H9 (cell line): Measurements from ENCODE around the gene ANKMY1. TPM values are rescaled to one million over a fixed set of nuclear protein-coding genes. Genes with fewer than 3 reads are reported as not detected.

ENCODE experiments used
- DNase-seq: peaks from one replicate; pipeline ENCODE4 v3.0.0-alpha.2; 2017
- H2AFZ ChIP-seq: one replicate; pipeline ENCODE4 v1.6.1; 2013; ENCODE audit warnings: mild to moderate bottlenecking, low read length, control low read depth, moderate library complexity
- H2AK5ac ChIP-seq: 2 replicates; pipeline ENCODE4 v1.6.1; 2013; ENCODE audit warnings: low read length, control low read depth, mixed read lengths; ENCODE audit not compliant: insufficient read length
- H2BK120ac ChIP-seq: one replicate; pipeline ENCODE4 v1.6.1; 2013; ENCODE audit warnings: low read depth, mild to moderate bottlenecking, low read length, control low read depth, inconsistent platforms; ENCODE audit not compliant: poor library complexity, severe bottlenecking
- H2BK12ac ChIP-seq: 2 replicates; pipeline ENCODE4 v1.6.1; 2013; ENCODE audit warnings: low read length, control low read depth, mixed read lengths, low read depth; ENCODE audit not compliant: insufficient read length
- H2BK15ac ChIP-seq: 2 replicates; pipeline ENCODE4 v1.6.1; 2013; ENCODE audit warnings: low read depth, low read length, control low read depth
- H2BK20ac ChIP-seq: one replicate; pipeline ENCODE4 v1.6.1; 2013; ENCODE audit warnings: low read depth, mild to moderate bottlenecking, low read length, control low read depth, inconsistent platforms; ENCODE audit not compliant: poor library complexity, severe bottlenecking
- H2BK5ac ChIP-seq: 2 replicates; pipeline ENCODE4 v1.6.1; 2013; ENCODE audit warnings: low read length, control low read depth, mixed read lengths; ENCODE audit not compliant: insufficient read length
- H3K14ac ChIP-seq: 2 replicates; pipeline ENCODE4 v1.6.1; 2013; ENCODE audit warnings: low read length, control low read depth; ENCODE audit not compliant: insufficient read depth
- H3K18ac ChIP-seq: 2 replicates; pipeline ENCODE4 v1.6.1; 2013; ENCODE audit warnings: low read depth, mild to moderate bottlenecking, mixed read lengths, low read length, control low read depth; ENCODE audit not compliant: insufficient read length
- H3K23ac ChIP-seq: 2 replicates; pipeline ENCODE4 v1.6.1; 2013; ENCODE audit warnings: low read length, control low read depth, mixed read lengths, low read depth; ENCODE audit not compliant: insufficient read length
- H3K23me2 ChIP-seq: 2 replicates; pipeline ENCODE4 v1.6.1; 2013; ENCODE audit warnings: low read depth, mild to moderate bottlenecking, mixed read lengths, low read length, control low read depth; ENCODE audit not compliant: insufficient read length, poor library complexity, severe bottlenecking
- H3K27ac ChIP-seq: 2 replicates; pipeline ENCODE4 v1.5.1; 2013; ENCODE audit warnings: low read length, control low read depth, mixed read lengths, low read depth; ENCODE audit not compliant: insufficient read length
- H3K27me3 ChIP-seq: 2 replicates; pipeline ENCODE4 v1.6.1; 2013; ENCODE audit warnings: low read length, control low read depth, inconsistent platforms; ENCODE audit not compliant: insufficient read depth
- H3K4ac ChIP-seq: 2 replicates; pipeline ENCODE4 v1.6.1; 2013; ENCODE audit warnings: low read depth, mild to moderate bottlenecking, control low read depth, inconsistent platforms, low read length, moderate library complexity
- H3K4me1 ChIP-seq: 2 replicates; pipeline ENCODE4 v1.6.1; 2013; ENCODE audit warnings: low read length, control low read depth, inconsistent platforms; ENCODE audit not compliant: insufficient read depth
- H3K4me2 ChIP-seq: 2 replicates; pipeline ENCODE4 v1.6.1; 2013; ENCODE audit warnings: low read length, control low read depth, mixed read lengths; ENCODE audit not compliant: insufficient read length, insufficient read depth
- H3K56ac ChIP-seq: 2 replicates; pipeline ENCODE4 v1.6.1; 2013; ENCODE audit warnings: low read depth, mild to moderate bottlenecking, mixed read lengths, low read length, control low read depth; ENCODE audit not compliant: insufficient read length
- H3K79me1 ChIP-seq: 2 replicates; pipeline ENCODE4 v1.6.1; 2013; ENCODE audit warnings: low read depth, mild to moderate bottlenecking, moderate library complexity, low read length, control low read depth, inconsistent platforms; ENCODE audit not compliant: insufficient read depth, poor library complexity, severe bottlenecking
- H3K79me2 ChIP-seq: 2 replicates; pipeline ENCODE4 v1.6.1; 2013; ENCODE audit warnings: low read length, control low read depth, inconsistent platforms; ENCODE audit not compliant: insufficient read depth
- H3K9ac ChIP-seq: 2 replicates; pipeline ENCODE4 v1.6.1; 2013; ENCODE audit warnings: low read length, control low read depth, mixed read lengths; ENCODE audit not compliant: insufficient read length; ENCODE audit errors: extremely low read depth
- H3K9me3 ChIP-seq: one replicate; pipeline ENCODE4 v1.6.1; 2013; ENCODE audit warnings: low read depth, low read length, inconsistent platforms; ENCODE audit not compliant: control insufficient read depth
- H3T11ph ChIP-seq: one replicate; pipeline ENCODE4 v1.6.1; 2013; ENCODE audit warnings: mild to moderate bottlenecking, low read length, control low read depth, inconsistent platforms
- H4K20me1 ChIP-seq: one replicate; pipeline ENCODE4 v1.6.1; 2013; ENCODE audit not compliant: control insufficient read depth, insufficient read length, insufficient read depth
- H4K5ac ChIP-seq: 2 replicates; pipeline ENCODE4 v1.6.1; 2013; ENCODE audit warnings: low read depth, mild to moderate bottlenecking, mixed read lengths, low read length, control low read depth; ENCODE audit not compliant: insufficient read length
- H4K8ac ChIP-seq: replicated peaks from 2 replicates; pipeline ENCODE4 v1.6.1; 2013; ENCODE audit warnings: low read length, control low read depth, mixed read lengths, low read depth; ENCODE audit not compliant: insufficient read length
- H4K91ac ChIP-seq: 2 replicates; pipeline ENCODE4 v1.6.1; 2013; ENCODE audit warnings: low read depth, mild to moderate bottlenecking, moderate library complexity, mixed read lengths, low read length, control low read depth; ENCODE audit not compliant: insufficient read length
- H3K27ac Mint-ChIP-seq, 3 experiments: 2 replicates in 2 of 3; 3 replicates in 1 of 3; pipeline ENCODE4 v1.8.0; 2020 to 2021; ENCODE audit warnings: mixed read lengths in 3 of 3, mild to moderate bottlenecking in 1 of 3, moderate library complexity in 1 of 3
- H3K27me3 Mint-ChIP-seq: 2 replicates; pipeline ENCODE4 v1.8.0; 2021; ENCODE audit warnings: low read depth, mild to moderate bottlenecking, moderate library complexity, mixed read lengths
- H3K36me3 Mint-ChIP-seq, 3 experiments: 2 replicates in 2 of 3; 3 replicates in 1 of 3; pipeline ENCODE4 v1.8.0; 2020 to 2021; ENCODE audit warnings: low read depth in 3 of 3, mixed read lengths in 3 of 3; ENCODE audit not compliant: insufficient read depth in 1 of 3
- H3K4me1 Mint-ChIP-seq, 2 experiments: 2 replicates each; pipeline ENCODE4 v1.8.0; 2020; ENCODE audit warnings: mixed read lengths in 2 of 2
- H3K4me3 Mint-ChIP-seq, 2 experiments: 2 replicates in 1 of 2; 3 replicates in 1 of 2; pipeline ENCODE4 v1.8.0; 2020 to 2021; ENCODE audit warnings: mild to moderate bottlenecking in 2 of 2, mixed read lengths in 2 of 2, moderate library complexity in 1 of 2
- H3K9me3 Mint-ChIP-seq, 2 experiments: 2 replicates in 1 of 2; 3 replicates in 1 of 2; pipeline ENCODE4 v1.8.0; 2020; ENCODE audit warnings: mild to moderate bottlenecking in 2 of 2, mixed read lengths in 2 of 2, moderate library complexity in 1 of 2
- WGBS: extraction: QIAGEN DNeasy Blood & Tissue Kit; methylation state at CpG from one replicate; pipeline ENCODE4 v1.1.7; 2013; ENCODE audit warnings: missing lambda C conversion rate, low lambda C conversion rate, mixed read lengths; ENCODE audit not compliant: insufficient read length; ENCODE audit errors: extremely low coverage; 5-methylcytosine and 5-hydroxymethylcytosine counted together
- total RNA-seq: library from RNA; stranded (reverse); gene quantifications from 2 replicates; pipeline ENCODE4 v1.2.1, GENCODE V29; 2021
- TF ChIP-seq, protein P1 (sequence below): fragments of 200-600 bp; sonication (generic); conservative IDR thresholded peaks from 3 replicates; pipeline ENCODE4 v1.8.0; 2021; ENCODE audit warnings: antibody characterized with exemption, mild to moderate bottlenecking

The ANKMY1 gene
- total RNA-seq, 1 experiment from 2014 or later = 13.7 TPM

DNA sequence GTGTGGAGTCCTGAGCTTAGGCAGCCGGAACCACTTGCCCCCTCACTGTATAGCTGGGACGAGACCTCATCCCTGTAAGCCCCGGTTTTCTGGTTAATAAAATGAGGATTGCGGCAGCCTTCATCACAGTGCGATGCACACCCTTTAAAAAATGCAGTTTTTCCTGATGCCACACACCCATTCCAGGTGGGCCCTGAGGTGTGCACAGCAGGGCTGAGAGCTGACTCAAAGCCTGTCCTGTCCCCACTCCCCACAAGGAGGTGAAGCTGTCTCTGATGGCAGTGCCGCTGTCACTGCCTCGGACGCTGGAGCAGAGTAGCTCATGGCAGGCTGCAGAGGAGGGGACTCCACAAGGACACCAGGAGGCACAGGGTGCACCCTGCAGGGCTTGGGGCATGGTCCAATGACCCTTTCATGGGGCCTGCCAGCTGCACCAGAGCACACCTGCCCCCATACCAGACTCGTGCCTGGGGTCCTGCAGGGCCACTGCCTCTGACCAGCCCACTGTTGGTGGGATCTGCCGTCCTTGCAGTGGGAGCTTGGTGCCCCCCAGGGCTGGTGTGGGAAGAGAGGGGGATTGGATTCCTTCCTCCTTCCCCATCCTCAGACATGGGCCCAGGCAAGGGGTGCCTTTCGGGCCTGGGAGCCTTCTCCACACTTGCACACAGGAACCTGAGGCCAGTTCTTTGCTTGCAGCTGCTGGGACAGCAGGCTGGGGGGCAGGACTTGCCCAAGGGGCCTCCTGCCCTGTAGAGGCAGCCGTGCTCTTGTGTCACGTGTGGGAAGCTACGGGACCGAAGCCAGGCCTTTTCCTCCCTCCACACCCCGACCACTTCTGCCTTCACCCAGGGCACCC, 99.5 kb downstream of the ANKMY1 start:
- Histone ChIP-seq H3K4me2 (no peak overlapping the region), H2BK5ac (no peak overlapping the region), H3K18ac (no peak overlapping the region), H3K27ac (no peak overlapping the region), H3K14ac (no peak overlapping the region; the same call in 1 of the 2 replicates), H2AK5ac (no peak overlapping the region), H3K9ac (no peak overlapping the region), H3K79me2 (no peaks in the 10 kb centered on the region), H3T11ph (no peak overlapping the region), H3K4me1 (peaks cover 2% of the 10 kb centered on the region; the same call in 1 of the 2 replicates), H3K23ac (no peak overlapping the region), H3K56ac (no peak overlapping the region), H3K23me2 (peaks cover 2% of the 10 kb centered on the region), H4K91ac (no peak overlapping the region), H2BK20ac (no peak overlapping the region), H4K5ac (no peak overlapping the region), H3K4ac (no peak overlapping the region), H4K20me1 (no peaks in the 10 kb centered on the region), H3K9me3 (no peaks in the 10 kb centered on the region), H2BK120ac (no peak overlapping the region), H2AFZ (no peak overlapping the region), H4K8ac (no peak overlapping the region), H3K79me1 (no peaks in the 10 kb centered on the region), H2BK12ac (no peak overlapping the region), H3K27me3 (peaks cover 15% of the 10 kb centered on the region; the same call in 1 of the 2 replicates), H2BK15ac (no peak overlapping the region)
- Mint-ChIP-seq H3K27me3 (peaks cover 28% of the 10 kb centered on the region), H3K4me3 (no peak overlapping the region), H3K4me1 (peaks cover 28 to 37% of the 10 kb centered on the region in 2 experiments), H3K9me3 (no peaks in the 10 kb centered on the region), H3K27ac (no peak overlapping the region; a peak in 1 of 7 replicates), H3K36me3 (peaks cover 0 to 5% (median 0%) of the 10 kb centered on the region in 3 experiments; a peak in 2 of 7 replicates)
- no peak for DNase-seq
- WGBS = no CpG with 5 or more reads among the region's 16 CpGs
- TF ChIP-seq, protein P1, sequence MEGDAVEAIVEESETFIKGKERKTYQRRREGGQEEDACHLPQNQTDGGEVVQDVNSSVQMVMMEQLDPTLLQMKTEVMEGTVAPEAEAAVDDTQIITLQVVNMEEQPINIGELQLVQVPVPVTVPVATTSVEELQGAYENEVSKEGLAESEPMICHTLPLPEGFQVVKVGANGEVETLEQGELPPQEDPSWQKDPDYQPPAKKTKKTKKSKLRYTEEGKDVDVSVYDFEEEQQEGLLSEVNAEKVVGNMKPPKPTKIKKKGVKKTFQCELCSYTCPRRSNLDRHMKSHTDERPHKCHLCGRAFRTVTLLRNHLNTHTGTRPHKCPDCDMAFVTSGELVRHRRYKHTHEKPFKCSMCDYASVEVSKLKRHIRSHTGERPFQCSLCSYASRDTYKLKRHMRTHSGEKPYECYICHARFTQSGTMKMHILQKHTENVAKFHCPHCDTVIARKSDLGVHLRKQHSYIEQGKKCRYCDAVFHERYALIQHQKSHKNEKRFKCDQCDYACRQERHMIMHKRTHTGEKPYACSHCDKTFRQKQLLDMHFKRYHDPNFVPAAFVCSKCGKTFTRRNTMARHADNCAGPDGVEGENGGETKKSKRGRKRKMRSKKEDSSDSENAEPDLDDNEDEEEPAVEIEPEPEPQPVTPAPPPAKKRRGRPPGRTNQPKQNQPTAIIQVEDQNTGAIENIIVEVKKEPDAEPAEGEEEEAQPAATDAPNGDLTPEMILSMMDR = no peak
